H1 (cell line): ENCODE measurements around the gene CHFR. TPM values are rescaled to one million over a fixed set of nuclear protein-coding genes. Genes with fewer than 3 reads are reported as not detected.

Experiments used
- CTCF ChIA-PET: fragments of 300-600 bp; sonication (Branson Sonifier 250); formaldehyde crosslinking; loops from one replicate; lab custom pipeline; 2021; ENCODE audit not compliant: partially characterized antibody; lab: Charles Lee
- POLR2A ChIA-PET: fragments of 300-600 bp; sonication (Branson Sonifier 250); formaldehyde crosslinking; loops from one replicate; lab custom pipeline; 2021; ENCODE audit warnings: inconsistent platforms; ENCODE audit not compliant: partially characterized antibody; lab: Charles Lee
- DNase-seq, 2 experiments: peaks; one replicate each; pipeline versions ENCODE4 v3.0.0 to v3.0.0-alpha.2; 2010 to 2022; ENCODE audit warnings: low spot score in 2 of 2, low read depth in 1 of 2, mixed read lengths in 1 of 2
- FAIRE-seq: peaks from 2 replicates; lab custom pipeline; 2011; peaks lifted over from hg19 to GRCh38; lab: Jason Lieb, UNC
- H2AFZ ChIP-seq: 2 replicates; pipeline ENCODE4 v1.8.1; 2012; ENCODE audit warnings: low read length, inconsistent platforms
- H2AK5ac ChIP-seq: 2 replicates; pipeline ENCODE4 v1.6.1; 2013; ENCODE audit warnings: low read depth, low read length
- H2BK120ac ChIP-seq: replicated peaks from 2 replicates; pipeline ENCODE3; 2013; ENCODE audit warnings: low read depth, low read length, inconsistent platforms
- H2BK12ac ChIP-seq: 2 replicates; pipeline ENCODE4 v1.6.1; 2013; ENCODE audit warnings: low read depth, low read length
- H2BK15ac ChIP-seq: 2 replicates; pipeline ENCODE4 v1.6.1; 2013; ENCODE audit warnings: low read length
- H2BK20ac ChIP-seq: 2 replicates; pipeline ENCODE4 v1.6.1; 2013; ENCODE audit warnings: low read length
- H2BK5ac ChIP-seq: 2 replicates; pipeline ENCODE4 v1.6.1; 2013; ENCODE audit warnings: low read depth, low read length
- H3K14ac ChIP-seq: 2 replicates; pipeline ENCODE4 v1.6.1; 2013; ENCODE audit warnings: inconsistent platforms; ENCODE audit not compliant: insufficient read length
- H3K18ac ChIP-seq: 2 replicates; pipeline ENCODE4 v1.6.1; 2013; ENCODE audit warnings: low read length; ENCODE audit errors: extremely low read depth
- H3K23ac ChIP-seq: 2 replicates; pipeline ENCODE4 v1.6.1; 2013; ENCODE audit warnings: inconsistent platforms; ENCODE audit not compliant: insufficient read length
- H3K23me2 ChIP-seq: 2 replicates; pipeline ENCODE4 v1.6.1; 2013; ENCODE audit warnings: low read depth, low read length
- H3K27ac ChIP-seq: 2 replicates; pipeline ENCODE4 v1.6.1; 2011; ENCODE audit warnings: low read depth, low read length, inconsistent platforms
- H3K27me3 ChIP-seq, 4 experiments: replicated peaks in 1 of 4; 1 replicate in 1 of 4; 2 replicates in 3 of 4; pipeline versions ENCODE4 v1.6.1 to v1.8.1; 2011 to 2013; ENCODE audit warnings: low read length in 3 of 4, mild to moderate bottlenecking in 3 of 4, inconsistent platforms in 2 of 4, mixed read lengths in 2 of 4, moderate library complexity in 1 of 4; ENCODE audit not compliant: control insufficient read depth in 3 of 4, insufficient read depth in 3 of 4; ENCODE audit errors: extremely low read depth in 1 of 4
- H3K36me3 ChIP-seq, 4 experiments: 2 replicates each; pipeline versions ENCODE4 v1.6.1 to v1.8.1; 2011 to 2013; ENCODE audit warnings: mild to moderate bottlenecking in 4 of 4, low read length in 3 of 4, moderate library complexity in 2 of 4, control low read depth in 1 of 4, inconsistent platforms in 1 of 4; ENCODE audit not compliant: insufficient read depth in 4 of 4, control insufficient read depth in 2 of 4
- H3K4ac ChIP-seq: replicated peaks from 2 replicates; pipeline ENCODE3; 2013; ENCODE audit warnings: low read length, low read depth, mixed read lengths, inconsistent platforms; ENCODE audit not compliant: insufficient read length
- H3K4me1 ChIP-seq, 4 experiments: replicated peaks in 1 of 4; 1 replicate in 1 of 4; 2 replicates in 3 of 4; pipeline versions ENCODE4 v1.6.1 to v1.8.1; 2011 to 2013; ENCODE audit warnings: low read length in 3 of 4, inconsistent platforms in 2 of 4, mixed read lengths in 1 of 4; ENCODE audit not compliant: insufficient read depth in 4 of 4, control insufficient read depth in 3 of 4
- H3K4me2 ChIP-seq, 2 experiments: 2 replicates each; pipeline versions ENCODE4 v1.6.1 to v1.8.1; 2011 to 2013; ENCODE audit warnings: low read depth in 2 of 2, low read length in 2 of 2, control low read depth in 1 of 2, inconsistent platforms in 1 of 2, mild to moderate bottlenecking in 1 of 2; ENCODE audit not compliant: insufficient read depth in 1 of 2
- H3K4me3 ChIP-seq, 4 experiments: fragments of 200-600, 300-600 bp in 1 of 4; sonication (generic), shearing (Covaris generic), sonication (Bioruptor Twin) in 1 of 4; 2 replicates each; pipeline versions ENCODE4 v1.5.1 to v1.8.1; 2011 to 2016; ENCODE audit warnings: low read length in 4 of 4, low read depth in 3 of 4, control low read depth in 2 of 4, inconsistent platforms in 2 of 4, mild to moderate bottlenecking in 2 of 4, mixed read lengths in 1 of 4, moderate library complexity in 1 of 4; ENCODE audit not compliant: insufficient read depth in 2 of 4; ENCODE audit errors: extremely low read depth in 1 of 4
- H3K56ac ChIP-seq: replicated peaks from 2 replicates; pipeline ENCODE3; 2013; ENCODE audit warnings: low read depth, mild to moderate bottlenecking, mixed read lengths, low read length, inconsistent platforms; ENCODE audit not compliant: insufficient read length
- H3K79me1 ChIP-seq: 2 replicates; pipeline ENCODE4 v1.6.1; 2013; ENCODE audit warnings: low read depth, low read length, control low read depth
- H3K79me2 ChIP-seq, 2 experiments: 2 replicates each; pipeline versions ENCODE4 v1.6.1 to v1.8.1; 2012 to 2013; ENCODE audit warnings: low read length in 2 of 2, mild to moderate bottlenecking in 2 of 2, inconsistent platforms in 1 of 2; ENCODE audit not compliant: insufficient read depth in 2 of 2, control insufficient read depth in 1 of 2
- H3K9ac ChIP-seq, 4 experiments: replicated peaks in 1 of 4; 1 replicate in 1 of 4; 2 replicates in 3 of 4; pipeline versions ENCODE4 v1.6.1 to v1.8.1; 2011 to 2013; ENCODE audit warnings: low read depth in 3 of 4, low read length in 3 of 4, control low read depth in 2 of 4, mild to moderate bottlenecking in 2 of 4, moderate library complexity in 2 of 4, inconsistent platforms in 1 of 4; ENCODE audit errors: extremely low read depth in 1 of 4
- H3K9me3 ChIP-seq, 2 experiments: 2 replicates each; pipeline versions ENCODE4 v1.6.1 to v1.8.1; 2012 to 2013; ENCODE audit warnings: mild to moderate bottlenecking in 2 of 2, moderate library complexity in 2 of 2, control low read depth in 1 of 2, inconsistent platforms in 1 of 2, low read depth in 1 of 2, low read length in 1 of 2, mixed read lengths in 1 of 2; ENCODE audit not compliant: insufficient read depth in 2 of 2
- H4K20me1 ChIP-seq, 2 experiments: replicated peaks in 1 of 2; 2 replicates each; pipeline versions ENCODE3 to v1.8.1; 2011 to 2013; ENCODE audit warnings: inconsistent platforms in 2 of 2, low read length in 2 of 2, mild to moderate bottlenecking in 1 of 2; ENCODE audit not compliant: insufficient read depth in 2 of 2, control insufficient read depth in 1 of 2
- H4K5ac ChIP-seq: 2 replicates; pipeline ENCODE4 v1.6.1; 2013; ENCODE audit warnings: low read length, low read depth, mixed read lengths, inconsistent platforms; ENCODE audit not compliant: insufficient read length
- H4K8ac ChIP-seq: 2 replicates; pipeline ENCODE4 v1.8.0; 2013; ENCODE audit warnings: mild to moderate bottlenecking, moderate library complexity, low read length, inconsistent platforms; ENCODE audit not compliant: insufficient read depth; ENCODE audit errors: extremely low read depth
- H4K91ac ChIP-seq: replicated peaks from 2 replicates; pipeline ENCODE3; 2013; ENCODE audit warnings: low read length, mixed read lengths, inconsistent platforms; ENCODE audit not compliant: insufficient read length
- EZH2 ChIP-seq: fragments of 200-600 bp; sonication (generic); IDR thresholded peaks from 2 replicates; pipeline ENCODE4 v1.7.1; 2012; ENCODE audit warnings: low read depth, mild to moderate bottlenecking, moderate library complexity, low read length, inconsistent platforms; ENCODE audit not compliant: severe bottlenecking
- GTF2F1 ChIP-seq: IDR thresholded peaks from 2 replicates; pipeline ENCODE4 v1.6.1; 2012; ENCODE audit warnings: low read depth, low read length, improper control_type of control experiment, borderline replicate concordance
- KDM4A ChIP-seq: IDR thresholded peaks from one replicate; pipeline ENCODE4 v1.7.1; 2012; ENCODE audit warnings: low read depth, mild to moderate bottlenecking, moderate library complexity, low read length, inconsistent platforms; ENCODE audit not compliant: severe bottlenecking
- KDM5A ChIP-seq: fragments of 200-600 bp; IDR thresholded peaks from 2 replicates; pipeline ENCODE4 v1.7.1; 2012; ENCODE audit warnings: mild to moderate bottlenecking, low read length, inconsistent platforms, mixed read lengths
- SP2 ChIP-seq: IDR thresholded peaks from 2 replicates; pipeline ENCODE4 v1.6.1; 2012; ENCODE audit warnings: mild to moderate bottlenecking, low read length, inconsistent platforms
- TAF1 ChIP-seq: IDR thresholded peaks from 2 replicates; pipeline ENCODE4 v1.6.1; 2011; ENCODE audit warnings: mild to moderate bottlenecking, low read depth, low read length
- WGBS, 2 experiments: shearing (Covaris generic) in 1 of 2; methylation state at CpG; one replicate each; pipeline versions ENCODE4 v1.1.6 to v1.1.7; 2013 to 2015; ENCODE audit warnings: low lambda C conversion rate in 2 of 2, mixed read lengths in 2 of 2, inconsistent platforms in 1 of 2, low coverage in 1 of 2, missing lambda C conversion rate in 1 of 2; ENCODE audit not compliant: insufficient replicate concordance in 2 of 2, insufficient coverage in 1 of 2, insufficient read length in 1 of 2; ENCODE audit errors: extremely low coverage in 1 of 2, missing lambda C conversion rate in 1 of 2; 5-methylcytosine and 5-hydroxymethylcytosine counted together
- polyA plus RNA-seq, 7 experiments: library from polyadenylated mRNA; depleted of rRNA in 3 of 7; stranded (reverse) in 5 of 7; unstranded in 2 of 7; fragments of >200 nt in 5 of 7; fragments of 200-250 nt in 2 of 7; gene quantifications; 1 replicate in 5 of 7; 2 replicates in 1 of 7; 4 replicates in 1 of 7; pipeline versions ENCODE4 v1.2.1 to v1.2.3, GENCODE V29; 2011 to 2013; ENCODE audit warnings: missing spikeins in 2 of 7, mixed read lengths in 2 of 7
- total RNA-seq: library from RNA; stranded (reverse); fragmentation: NEBNext Ultra II Directional; extraction: Animal tissue kit (Norgen Biotek cat#: 25700); gene quantifications from 2 replicates; pipeline ENCODE4 v1.2.1, GENCODE V29; 2021

CHFR gene
- total and polyA plus RNA-seq, 2 of the 8 experiments (the other 6 are each of a cell fraction or from before 2014, with no cell fraction given), result 31.4 to 44.6 TPM

DNA sequence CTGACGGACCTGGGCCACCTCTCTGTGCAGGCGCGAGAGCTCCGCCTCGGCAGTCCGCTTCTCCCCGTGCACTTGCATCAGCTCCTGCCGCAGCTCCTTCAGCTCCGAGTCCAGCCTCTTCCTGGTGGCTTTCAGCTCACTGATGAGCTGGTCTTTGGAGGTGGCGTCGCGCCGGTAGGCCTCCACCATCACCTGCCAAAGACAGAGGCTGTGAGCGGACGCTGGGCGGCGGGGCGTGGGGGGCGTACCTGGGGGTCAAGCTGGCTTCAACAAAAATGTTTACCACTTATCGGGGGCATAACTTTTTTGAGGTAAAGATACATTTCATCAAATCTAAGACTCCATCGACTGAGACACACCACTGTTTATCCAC, 98.3 kb downstream of the CHFR start:
- H2BK15ac ChIP-seq, result no peak overlapping the region
- H3K79me2 ChIP-seq, result no peaks in the 10 kb centered on the region
- no peak overlapping the region for H3K14ac ChIP-seq
- DNase-seq, result no peak
- H2BK120ac ChIP-seq, result no peak overlapping the region
- no peaks in the 10 kb centered on the region for H3K4me1 ChIP-seq
- H3K27ac ChIP-seq, result no peak overlapping the region
- CTCF ChIA-PET, result no interaction called here
- H2BK20ac ChIP-seq, result no peak overlapping the region
- no peak overlapping the region for H2AK5ac ChIP-seq
- no peak overlapping the region for H3K18ac ChIP-seq
- H3K9me3 ChIP-seq, result no peaks in the 10 kb centered on the region
- no peak overlapping the region for H2BK5ac ChIP-seq
- H3K36me3 ChIP-seq, result peaks cover 6 to 39% (median 13%) of the 10 kb centered on the region in 4 experiments; a peak in 7 of 8 replicates
- no peak overlapping the region for H3K9ac ChIP-seq
- peaks cover 3% of the 10 kb centered on the region; the same call in 1 of the 2 replicates for H3K23me2 ChIP-seq
- no peak overlapping the region for H4K5ac ChIP-seq
- H3K56ac ChIP-seq, result no peak overlapping the region
- no peak overlapping the region for H4K8ac ChIP-seq
- H3K4me3 ChIP-seq, result no peak overlapping the region
- H2BK12ac ChIP-seq, result no peak overlapping the region
- peaks cover 7% of the 10 kb centered on the region; the same call in 1 of the 2 replicates for H3K79me1 ChIP-seq
- no peak for FAIRE-seq
- no peak overlapping the region for H3K23ac ChIP-seq
- no peak overlapping the region for H2AFZ ChIP-seq
- no peak overlapping the region for H3K4me2 ChIP-seq
- POLR2A ChIA-PET, result interaction anchor here (0.6 to 1.6 kb wide), 2 partner anchors 27 to 81 kb away, joined by 3 to 6 read pairs; no protein-coding TSS in a partner anchor
- H4K20me1 ChIP-seq, result peaks cover 0 to 14% of the 10 kb centered on the region in 2 experiments
- no peak overlapping the region for H3K4ac ChIP-seq
- no peaks in the 10 kb centered on the region for H3K27me3 ChIP-seq
- no peak overlapping the region for H4K91ac ChIP-seq
- 92% methylated on average over 19 of the region's 21 CpGs; no CpG with 5 or more reads in 1 of the 2 experiments for WGBS, 2 experiments
- TF ChIP-seq KDM5A (no peak), TAF1 (no peak), KDM4A (no peak), GTF2F1 (no peak), EZH2 (no peak), SP2 (no peak)
